GM21447 (cell line): ENCODE results near the gene INTS11.

Source experiments
- ATAC-seq: cut with Tn5 transposase; IDR thresholded peaks from one replicate; pipeline ENCODE4 v1.9.1; 2021; ENCODE audit not compliant: unreplicated experiment

Gene INTS11

GRCh38 chr1:1270813-1271212 is 53.6 kb downstream of the INTS11 start:
- ATAC-seq, result no peak

DNA sequence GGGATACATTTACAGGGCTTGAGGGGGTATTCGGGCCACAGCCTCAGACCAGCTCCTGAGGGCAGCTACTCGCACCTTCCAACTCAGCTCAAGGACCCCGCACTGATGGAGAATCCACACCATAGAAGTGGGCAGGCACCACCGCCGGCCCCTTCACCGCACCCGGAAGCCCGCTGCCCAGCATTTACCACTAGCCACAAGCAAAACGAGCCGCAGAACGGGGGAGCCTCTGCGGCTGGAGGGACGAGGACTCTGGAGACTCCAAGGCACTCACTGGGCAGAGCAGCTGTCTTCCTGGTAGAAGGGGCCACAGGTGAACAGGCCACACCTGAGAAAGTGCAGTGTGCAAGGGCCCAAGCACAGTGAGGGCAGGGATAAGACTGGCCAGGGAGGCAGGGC is 56.2 kb downstream of the INTS11 start:
- no peak for ATAC-seq

- no peak for ATAC-seq
Observed at GRCh38 chr1:1267488-1268283, 56.8 kb downstream of the INTS11 start.

GRCh38 chr1:1264868-1265272 is 59.6 kb downstream of the INTS11 start:
- no peak for ATAC-seq

GRCh38 chr1:1264026-1264425 is 60.4 kb downstream of the INTS11 start:
- no peak for ATAC-seq

DNA sequence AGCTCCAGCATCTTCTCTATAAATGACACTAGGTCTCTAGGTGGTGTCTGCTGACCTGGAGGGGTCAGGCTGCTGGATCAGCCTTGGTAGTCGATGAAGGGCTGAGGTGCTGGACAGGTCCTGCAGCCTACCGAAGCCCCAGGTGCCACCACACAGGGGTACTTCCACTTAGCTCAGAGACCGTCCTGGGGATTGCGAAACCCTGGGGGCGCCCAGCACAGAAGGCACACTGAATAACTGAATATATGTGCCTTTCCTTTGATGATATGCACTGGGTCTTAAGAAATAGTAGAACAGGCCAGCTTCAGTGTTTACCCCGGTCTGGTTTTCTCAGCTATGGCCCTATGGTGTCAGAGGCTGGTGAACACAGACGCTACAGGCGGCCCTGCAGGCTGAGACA is 61.7 kb downstream of the INTS11 start:
- no peak for ATAC-seq

DNA sequence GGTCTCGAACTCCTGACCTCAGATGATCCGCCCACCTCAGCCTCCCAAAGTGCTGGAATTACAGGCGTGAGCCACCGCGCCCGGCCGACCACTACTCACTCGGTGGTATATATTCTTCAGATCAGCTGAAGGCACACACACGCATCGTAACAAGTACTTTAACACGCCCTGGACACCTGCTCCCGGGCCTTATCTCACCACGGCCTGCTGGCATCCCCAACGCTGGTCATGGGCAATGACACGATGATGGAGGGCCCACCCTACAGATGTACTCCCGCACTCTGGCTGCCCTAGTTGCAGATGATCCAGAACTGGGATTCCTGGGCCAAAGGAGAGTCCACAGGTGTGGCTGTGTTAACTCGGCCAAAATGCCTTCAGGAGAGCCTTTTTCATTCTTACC is 62.4 kb downstream of the INTS11 start:
- ATAC-seq, result no peak
